ENCODE measurements around the gene CRHR1.

DNA sequence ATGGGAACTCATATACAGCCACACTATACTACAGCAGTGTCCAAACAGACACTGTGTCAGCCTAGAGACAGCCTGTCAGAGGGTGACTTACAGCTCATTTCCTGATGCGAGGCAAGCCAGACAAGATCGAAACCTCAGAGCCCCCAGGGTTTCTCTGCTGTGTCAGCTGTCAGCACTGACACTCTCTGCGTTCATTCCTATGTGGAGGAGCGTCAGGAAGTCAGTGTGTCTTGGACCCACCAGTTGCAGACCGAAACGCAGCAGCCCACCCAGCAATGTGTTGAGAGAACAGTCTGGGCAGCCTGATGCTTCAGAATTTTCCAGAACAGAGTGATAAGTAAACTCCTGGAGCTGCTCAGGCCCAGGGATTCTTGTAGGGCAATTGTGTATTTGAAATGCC, 89.6 kb downstream of the CRHR1 start:
- TF ChIP-seq YY1 (IDR thresholded peaks at IDR 0.05; ENCODE audit: insufficient read depth, insufficient read length) (no peak), ZNF274 (IDR thresholded peaks at IDR 0.05; ENCODE audit: low read depth, low read length) (no peak), SUZ12 (IDR thresholded peaks at IDR 0.05; ENCODE audit: extremely low read depth, insufficient read depth, insufficient read length) (no peak)
